VCaP (cell line): Measurements from ENCODE around the gene STAT5B.

ENCODE experiments used
- H3K27ac ChIP-seq: fragments of 450-650 bp; 2 replicates; pipeline ENCODE4 v1.5.1; 2017
- TF ChIP-seq, protein P1 (sequence below): fragments of 450-650 bp; conservative IDR thresholded peaks from 2 replicates; pipeline ENCODE4 v1.5.1; 2017; ENCODE audit warnings: mild to moderate bottlenecking, moderate library complexity

STAT5B gene

DNA sequence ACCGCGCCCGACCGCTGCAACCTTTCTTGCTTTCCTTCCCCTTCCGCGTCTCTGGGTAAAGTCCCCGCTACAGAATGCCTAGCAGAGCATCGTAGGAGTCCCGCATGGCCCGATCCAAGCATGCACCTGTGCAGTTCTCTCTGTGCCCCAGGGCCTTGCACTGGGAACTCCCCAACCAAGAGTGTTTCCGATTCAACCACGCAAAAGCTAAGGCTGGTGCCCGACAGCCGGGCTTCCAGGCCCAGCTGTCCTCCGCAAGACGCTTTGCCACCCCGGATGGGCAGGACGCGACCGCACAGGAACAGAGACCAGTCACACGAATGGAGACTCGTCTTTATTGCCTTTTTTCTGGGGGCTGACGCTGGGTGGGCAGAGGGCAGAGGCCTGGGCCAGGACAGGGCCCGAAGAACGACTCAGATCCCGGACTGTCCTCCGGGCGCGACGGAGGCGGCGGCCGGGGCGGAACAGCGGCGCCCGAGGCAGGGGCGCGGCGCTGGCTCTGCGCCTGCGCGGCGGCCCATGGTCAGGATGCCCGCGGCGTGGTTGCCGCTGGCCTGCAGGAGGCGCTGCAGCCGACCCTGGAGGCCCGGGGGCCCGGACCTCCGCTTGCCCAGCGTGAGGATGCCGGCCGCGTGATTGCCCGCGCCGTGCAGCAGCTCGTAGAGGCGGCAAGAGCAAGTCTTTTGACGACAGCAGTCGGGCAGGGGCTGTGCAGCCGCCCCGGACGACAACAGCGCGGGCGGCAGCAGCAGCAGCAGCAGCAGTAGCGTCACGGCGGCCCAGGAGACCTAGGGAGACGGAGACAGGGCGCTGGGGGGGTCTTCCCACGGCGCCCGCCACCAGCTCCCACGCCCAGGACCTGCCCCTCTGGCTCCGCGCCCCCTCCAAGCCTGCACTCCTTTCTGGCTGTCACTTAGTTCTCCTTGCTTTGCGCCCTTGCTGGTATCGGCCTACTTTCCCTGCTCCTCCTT is 92.2 kb downstream of the STAT5B start:
- TF ChIP-seq, protein P1, sequence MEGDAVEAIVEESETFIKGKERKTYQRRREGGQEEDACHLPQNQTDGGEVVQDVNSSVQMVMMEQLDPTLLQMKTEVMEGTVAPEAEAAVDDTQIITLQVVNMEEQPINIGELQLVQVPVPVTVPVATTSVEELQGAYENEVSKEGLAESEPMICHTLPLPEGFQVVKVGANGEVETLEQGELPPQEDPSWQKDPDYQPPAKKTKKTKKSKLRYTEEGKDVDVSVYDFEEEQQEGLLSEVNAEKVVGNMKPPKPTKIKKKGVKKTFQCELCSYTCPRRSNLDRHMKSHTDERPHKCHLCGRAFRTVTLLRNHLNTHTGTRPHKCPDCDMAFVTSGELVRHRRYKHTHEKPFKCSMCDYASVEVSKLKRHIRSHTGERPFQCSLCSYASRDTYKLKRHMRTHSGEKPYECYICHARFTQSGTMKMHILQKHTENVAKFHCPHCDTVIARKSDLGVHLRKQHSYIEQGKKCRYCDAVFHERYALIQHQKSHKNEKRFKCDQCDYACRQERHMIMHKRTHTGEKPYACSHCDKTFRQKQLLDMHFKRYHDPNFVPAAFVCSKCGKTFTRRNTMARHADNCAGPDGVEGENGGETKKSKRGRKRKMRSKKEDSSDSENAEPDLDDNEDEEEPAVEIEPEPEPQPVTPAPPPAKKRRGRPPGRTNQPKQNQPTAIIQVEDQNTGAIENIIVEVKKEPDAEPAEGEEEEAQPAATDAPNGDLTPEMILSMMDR: peak; percentile 89
- H3K27ac ChIP-seq: peak overlapping the region; percentile 20; the same call in 1 of the 2 replicates

DNA sequence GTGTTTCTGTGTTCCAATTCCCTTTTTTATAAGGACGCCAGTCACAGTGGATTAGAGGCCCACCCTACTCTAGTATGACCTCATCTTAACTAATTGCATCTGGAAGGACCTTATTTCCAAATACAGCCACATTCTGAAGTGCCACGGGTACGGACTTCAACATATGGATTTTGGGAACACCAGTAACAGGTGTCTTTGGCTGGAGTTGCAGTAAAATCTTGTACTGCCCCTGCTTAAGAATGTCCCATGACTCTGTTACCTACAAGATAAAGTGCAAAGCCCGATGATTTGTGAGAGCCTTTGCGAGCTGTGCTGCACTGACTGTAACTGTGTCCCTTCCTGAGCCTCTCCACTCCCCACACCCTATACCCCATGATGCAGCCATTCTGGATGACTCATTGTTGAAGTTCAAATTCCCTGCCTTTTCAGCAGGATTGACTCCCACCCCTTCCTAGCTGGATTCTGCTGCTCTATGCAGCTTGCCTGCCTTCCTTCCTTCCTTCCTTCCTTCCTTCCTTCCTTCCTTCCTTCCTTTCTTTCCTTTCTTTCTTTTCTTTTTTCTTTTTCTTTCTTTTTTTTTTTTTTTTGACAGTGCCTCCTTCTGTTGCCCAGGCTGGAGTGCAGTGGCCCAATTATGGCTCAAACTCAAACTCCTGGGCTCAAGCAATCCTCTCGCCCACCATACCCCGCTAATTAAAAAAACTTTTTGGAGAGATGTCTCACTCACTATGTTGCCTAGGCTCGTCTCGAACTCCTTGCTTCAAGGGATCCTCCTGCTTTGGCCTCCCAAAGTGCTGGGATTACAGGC is 93.1 kb downstream of the STAT5B start:
- TF ChIP-seq, protein P1: no peak
- H3K27ac ChIP-seq: no peak overlapping the region; the same call in 1 of the 2 replicates

DNA sequence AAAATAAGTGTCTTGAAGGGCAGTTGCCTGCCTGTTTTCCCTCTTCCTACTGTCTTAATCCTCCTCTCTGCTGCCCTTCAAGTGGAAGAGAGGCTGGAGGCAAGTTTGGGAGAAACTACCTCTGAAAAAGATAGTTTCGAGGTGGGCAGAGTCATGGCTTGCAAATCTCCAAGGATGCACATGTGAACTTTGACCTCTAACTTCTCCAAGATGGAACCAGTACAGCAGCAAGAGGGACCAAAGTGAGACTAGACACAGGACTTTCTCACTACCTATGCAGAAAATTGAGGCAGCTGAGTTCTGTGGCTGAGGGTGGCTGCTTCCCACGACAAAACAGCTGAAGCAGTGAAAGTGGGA is 94.4 kb downstream of the STAT5B start:
- no peak overlapping the region for H3K27ac ChIP-seq
- TF ChIP-seq, protein P1: no peak

DNA sequence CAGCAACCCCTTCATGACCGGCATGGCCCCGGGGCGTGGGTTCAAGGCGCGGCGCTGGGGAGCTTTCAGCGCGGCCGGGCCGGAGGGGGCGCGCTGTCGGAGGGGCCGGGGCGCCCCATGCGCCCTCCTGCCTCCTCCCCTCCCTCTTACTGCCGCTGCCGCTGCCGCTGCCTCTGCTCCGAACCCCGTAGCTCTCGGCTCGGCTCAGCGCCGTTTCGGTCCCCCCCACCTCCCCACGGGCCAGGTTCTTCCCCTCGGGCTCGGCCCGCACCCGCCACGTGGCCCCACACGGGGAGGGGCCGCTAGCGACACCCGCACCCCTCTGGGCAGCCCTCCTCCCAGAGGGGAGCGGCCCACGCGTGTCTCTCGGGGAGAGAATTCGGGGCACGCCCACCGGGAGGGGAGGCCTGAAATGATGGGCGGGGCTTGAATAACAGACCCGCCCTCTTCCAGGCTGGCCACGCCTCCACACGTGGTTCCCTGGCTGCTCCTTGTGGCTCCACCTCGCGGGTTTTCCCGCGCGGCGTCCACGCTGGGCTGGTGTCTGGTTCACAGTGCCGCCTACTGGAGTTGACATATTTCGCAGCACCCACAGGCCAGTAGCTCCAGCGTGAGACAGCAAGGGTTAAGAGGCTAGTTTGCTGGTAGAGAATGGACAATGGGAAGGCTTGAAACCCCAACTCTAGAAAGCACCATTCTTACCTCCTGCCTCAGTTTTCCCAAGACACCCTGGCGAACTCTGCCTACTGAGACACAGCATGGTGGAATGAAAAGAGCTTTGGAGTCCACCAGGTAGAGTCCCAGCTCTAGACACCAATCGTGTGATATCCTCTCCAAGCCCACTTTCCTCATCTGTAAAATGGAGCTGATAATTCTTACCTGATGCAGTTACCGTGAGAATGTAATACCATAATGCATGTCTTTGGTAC is 95.0 kb downstream of the STAT5B start, which contains the start of gene KCNH4:
KCNH4 (minus strand) TSS at position 221 of the 929 bp plus-strand sequence; CDS start at position 24, 197 bp downstream.
- H3K27ac ChIP-seq: peak within 1 kb of the TSS; percentile 36; the same call in 1 of the 2 replicates
- TF ChIP-seq, protein P1: peak; percentile 79

DNA sequence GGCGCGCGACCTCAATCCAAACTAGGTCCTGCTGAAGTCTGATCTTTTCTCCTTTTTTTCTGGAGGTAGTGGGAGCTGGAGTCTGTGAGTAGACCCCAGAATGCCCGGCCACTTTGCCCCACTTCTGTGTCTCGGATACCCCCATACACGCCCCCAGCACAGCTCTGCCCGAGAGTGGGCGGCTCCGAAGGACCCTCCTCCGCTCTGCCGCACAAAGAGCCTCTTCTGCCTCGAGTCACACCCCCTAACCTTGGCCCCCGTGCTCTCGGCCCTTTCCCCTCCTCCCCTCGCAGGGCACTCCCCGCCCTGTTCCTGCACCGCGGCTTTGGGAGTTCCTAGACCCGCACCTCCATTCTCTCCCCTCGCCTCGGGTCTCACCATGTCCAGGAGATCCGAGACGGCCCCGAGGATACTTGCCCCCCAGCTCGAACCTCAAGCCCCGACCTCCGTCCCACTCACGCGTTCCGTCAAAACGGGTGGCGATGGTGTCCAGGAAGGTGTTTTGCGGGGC is 95.7 kb downstream of the STAT5B start:
- H3K27ac ChIP-seq: peak overlapping the region; percentile 36; the same call in 1 of the 2 replicates
- TF ChIP-seq, protein P1: no peak

DNA sequence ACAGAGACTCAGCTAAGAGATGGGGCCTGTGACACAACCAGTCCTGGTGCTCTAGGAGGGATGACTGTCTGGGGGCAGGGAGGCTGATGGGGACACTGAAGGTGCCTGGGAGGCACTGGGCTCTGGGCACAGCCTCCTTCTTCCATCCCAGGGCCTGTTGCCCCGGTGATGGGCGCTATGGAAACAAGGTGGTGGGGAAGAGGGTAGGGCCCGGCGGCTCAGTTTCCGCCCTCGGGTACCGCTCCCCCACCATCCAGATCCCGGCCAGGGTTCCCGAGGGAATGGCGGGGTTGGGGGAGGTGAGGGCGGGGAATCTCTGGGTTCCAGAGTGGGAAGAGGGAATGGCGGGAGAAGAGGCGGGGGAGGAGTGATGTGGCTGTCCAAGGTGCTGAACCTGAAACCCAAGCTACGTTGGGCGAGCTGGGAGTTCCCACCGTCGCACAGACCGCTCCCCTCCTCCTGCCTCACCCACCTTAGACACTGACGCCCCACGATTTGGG is 96.2 kb downstream of the STAT5B start:
- TF ChIP-seq, protein P1: no peak
- H3K27ac ChIP-seq: no peak overlapping the region
